Retinal pigment epithelial cell (primary cell): ENCODE data around the gene HTR1D.

Experiments used
- DNase-seq: peaks from one replicate; pipeline ENCODE4 v3.0.0-alpha.2; 2010; ENCODE audit warnings: low read depth
- H3K4me3 ChIP-seq: 2 replicates; pipeline ENCODE4 v1.5.1; 2011; ENCODE audit warnings: mild to moderate bottlenecking, low read length, control low read depth, moderate library complexity
- TF ChIP-seq, protein P1 (sequence below): conservative IDR thresholded peaks from 2 replicates; pipeline ENCODE4 v1.5.1; 2011; ENCODE audit warnings: low read depth, low read length, control low read depth, inconsistent platforms

The HTR1D gene

DNA sequence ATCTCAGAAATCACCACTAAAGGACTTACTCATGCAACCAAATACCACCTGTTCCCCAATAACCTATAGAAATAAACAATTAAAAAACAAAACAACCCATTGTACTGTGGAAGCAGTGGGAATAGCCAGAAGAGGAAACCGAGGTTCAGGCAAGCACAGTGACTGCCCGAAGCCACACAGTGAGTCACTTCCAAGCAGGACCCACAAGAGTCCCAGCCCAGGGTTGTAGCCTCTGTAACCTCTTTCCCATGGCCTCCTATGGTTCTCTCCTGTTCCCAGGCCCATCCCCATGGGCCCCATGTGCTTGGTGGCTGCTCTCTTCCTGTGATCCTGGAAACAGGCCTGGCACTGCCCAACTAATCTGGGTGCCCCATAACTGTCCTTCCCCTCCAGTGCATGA, 29.0 kb upstream of the HTR1D start:
- no peak for DNase-seq
- TF ChIP-seq, protein P1, sequence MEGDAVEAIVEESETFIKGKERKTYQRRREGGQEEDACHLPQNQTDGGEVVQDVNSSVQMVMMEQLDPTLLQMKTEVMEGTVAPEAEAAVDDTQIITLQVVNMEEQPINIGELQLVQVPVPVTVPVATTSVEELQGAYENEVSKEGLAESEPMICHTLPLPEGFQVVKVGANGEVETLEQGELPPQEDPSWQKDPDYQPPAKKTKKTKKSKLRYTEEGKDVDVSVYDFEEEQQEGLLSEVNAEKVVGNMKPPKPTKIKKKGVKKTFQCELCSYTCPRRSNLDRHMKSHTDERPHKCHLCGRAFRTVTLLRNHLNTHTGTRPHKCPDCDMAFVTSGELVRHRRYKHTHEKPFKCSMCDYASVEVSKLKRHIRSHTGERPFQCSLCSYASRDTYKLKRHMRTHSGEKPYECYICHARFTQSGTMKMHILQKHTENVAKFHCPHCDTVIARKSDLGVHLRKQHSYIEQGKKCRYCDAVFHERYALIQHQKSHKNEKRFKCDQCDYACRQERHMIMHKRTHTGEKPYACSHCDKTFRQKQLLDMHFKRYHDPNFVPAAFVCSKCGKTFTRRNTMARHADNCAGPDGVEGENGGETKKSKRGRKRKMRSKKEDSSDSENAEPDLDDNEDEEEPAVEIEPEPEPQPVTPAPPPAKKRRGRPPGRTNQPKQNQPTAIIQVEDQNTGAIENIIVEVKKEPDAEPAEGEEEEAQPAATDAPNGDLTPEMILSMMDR = no peak

GRCh38 chr1:23244256-23244761, 27.0 kb upstream of the HTR1D start:
- TF ChIP-seq, protein P1 = no peak
- no peak overlapping the region for H3K4me3 ChIP-seq
- DNase-seq = no peak

More for the DNA sequence above, 29.0 kb upstream of the HTR1D start:
- no peak overlapping the region for H3K4me3 ChIP-seq

DNA sequence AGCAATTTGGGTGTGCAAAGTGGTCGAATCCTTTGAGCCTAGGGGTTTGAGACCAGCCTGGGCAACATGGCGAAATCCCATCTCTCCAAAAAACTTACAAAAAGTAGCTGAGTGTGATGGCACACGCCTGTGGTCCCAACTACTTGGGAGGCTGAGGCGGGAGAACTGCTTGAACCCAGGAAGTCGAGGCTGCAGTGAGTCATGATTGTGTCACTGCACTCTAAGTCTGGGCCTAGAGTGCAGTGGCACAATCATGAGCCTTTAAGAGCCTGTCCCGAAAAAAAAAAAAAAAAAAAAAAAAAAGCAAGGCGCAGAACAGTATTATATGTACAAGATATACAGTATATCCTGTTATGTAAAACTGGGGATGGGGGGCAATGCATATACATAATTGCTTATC, 25.1 kb upstream of the HTR1D start:
- no peak overlapping the region for H3K4me3 ChIP-seq
- no peak for DNase-seq

DNA sequence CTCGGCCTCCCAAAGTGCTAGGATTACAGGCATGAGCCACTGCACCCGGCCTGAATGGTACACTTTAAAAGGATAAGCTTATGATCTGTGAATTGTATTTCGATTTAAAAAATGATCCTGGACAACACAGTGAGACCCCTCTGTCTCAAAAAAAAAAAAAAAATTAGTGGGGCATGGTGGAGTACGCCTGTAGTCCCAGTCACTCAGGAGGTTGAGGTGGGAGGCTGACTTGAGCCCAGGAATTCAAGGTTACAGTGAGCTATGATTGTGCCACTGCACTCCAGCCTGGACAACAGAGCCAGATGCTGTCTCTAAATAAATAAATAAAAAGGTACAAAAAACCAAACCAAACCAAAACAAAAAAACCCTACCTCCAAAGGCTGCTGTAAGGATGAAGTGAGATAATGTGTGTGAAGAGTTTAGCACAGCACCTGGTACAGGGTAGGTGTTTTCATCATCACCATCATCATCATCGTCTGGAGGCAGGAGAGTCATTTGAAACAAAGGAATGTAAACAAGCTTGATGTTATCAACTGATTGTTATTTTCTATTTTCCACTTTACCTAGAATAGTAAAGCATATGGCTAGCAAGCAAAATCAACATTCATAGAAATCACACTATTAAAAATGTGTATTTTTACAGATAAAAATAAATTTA, 22.5 kb upstream of the HTR1D start:
- TF ChIP-seq, protein P1 = no peak

More for the DNA sequence above, 25.1 kb upstream of the HTR1D start:
- TF ChIP-seq, protein P1 = no peak

DNA sequence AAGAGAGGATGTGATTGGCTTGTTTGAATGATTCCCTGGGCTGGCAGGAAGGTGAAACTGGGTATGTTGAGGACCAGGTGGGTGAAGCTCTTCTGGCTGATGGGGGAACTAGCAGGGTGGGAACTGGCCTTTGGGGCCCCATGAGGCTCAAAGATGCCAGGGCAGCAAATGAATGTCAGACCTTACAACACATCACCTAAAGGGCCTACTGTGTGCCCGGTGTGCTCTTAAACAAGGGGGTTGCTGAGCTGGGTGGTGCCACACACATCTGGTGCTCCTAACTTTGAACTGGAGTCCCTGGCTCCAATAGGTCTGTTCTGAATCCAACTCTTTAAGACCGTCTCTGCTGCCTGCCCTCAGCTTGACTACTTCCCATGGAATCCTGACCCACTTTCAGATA, 21.3 kb upstream of the HTR1D start:
- no peak overlapping the region for H3K4me3 ChIP-seq
- DNase-seq = no peak
- TF ChIP-seq, protein P1 = no peak

More for the DNA sequence above, 22.5 kb upstream of the HTR1D start:
- DNase-seq = no peak
- no peak overlapping the region for H3K4me3 ChIP-seq

DNA sequence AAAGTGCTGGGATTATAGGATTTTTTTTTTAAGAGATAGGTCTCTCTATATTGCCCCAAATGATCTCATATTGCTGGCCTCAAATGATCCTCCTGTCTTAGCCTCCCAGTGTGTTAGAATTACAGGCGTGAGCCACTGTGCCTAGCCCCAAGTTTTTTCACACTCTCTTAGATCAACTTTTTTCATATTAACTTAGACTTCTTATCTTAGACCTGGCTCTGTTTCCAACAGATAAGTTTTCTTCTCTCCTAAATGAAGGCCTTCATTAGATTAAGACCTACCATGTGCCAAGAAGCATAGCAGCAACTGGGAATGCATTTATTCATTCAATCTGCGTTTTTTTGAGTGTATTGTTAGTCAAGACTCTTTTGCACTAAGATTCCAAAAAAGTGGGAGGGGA, 20.2 kb upstream of the HTR1D start:
- H3K4me3 ChIP-seq = no peak overlapping the region
- TF ChIP-seq, protein P1 = no peak
- DNase-seq = no peak

- TF ChIP-seq, protein P1 = no peak
- H3K4me3 ChIP-seq = no peak overlapping the region
- no peak for DNase-seq
Measured at GRCh38 chr1:23227806-23228205, 10.5 kb upstream of the HTR1D start.
